Lung (tissue), 12 donors: ENCODE results near the gene TMEM117. TPM values are rescaled to one million over a fixed set of nuclear protein-coding genes. Genes with fewer than 3 reads are reported as not detected.

Experiments
- ATAC-seq: fragments of 200-7000 bp; cut with Tn5 transposase; one replicate; pipeline ENCODE4 v1.9.1; 2020; ENCODE audit warnings: moderate number of reproducible peaks; ENCODE audit not compliant: insufficient read depth, low FRiP score
- DNase-seq, 3 donors: peaks; one replicate each; pipeline ENCODE4 v3.0.0-alpha.2; 2013 to 2017
- H3K27ac ChIP-seq, 2 donors: one replicate each; pipeline ENCODE4 v1.5.1; 2013; ENCODE audit warnings: mild to moderate bottlenecking in 2 of 2, moderate library complexity in 2 of 2, control low read depth in 1 of 2, inconsistent platforms in 1 of 2, low read depth in 1 of 2, low read length in 1 of 2
- H3K27me3 ChIP-seq, 3 donors: one replicate each; pipeline ENCODE4 v1.5.1; 2013; ENCODE audit warnings: low read length in 2 of 3; ENCODE audit not compliant: control insufficient read depth in 3 of 3, insufficient read depth in 3 of 3
- H3K36me3 ChIP-seq, 4 donors: one replicate each; pipeline ENCODE4 v1.5.1; 2013; ENCODE audit warnings: low read length in 4 of 4, mild to moderate bottlenecking in 1 of 4, moderate library complexity in 1 of 4; ENCODE audit not compliant: control insufficient read depth in 4 of 4, insufficient read depth in 4 of 4
- H3K4me1 ChIP-seq, 5 donors: one replicate each; pipeline ENCODE4 v1.5.1; 2013; ENCODE audit warnings: low read length in 5 of 5, mild to moderate bottlenecking in 2 of 5, moderate library complexity in 1 of 5; ENCODE audit not compliant: control insufficient read depth in 5 of 5, insufficient read depth in 5 of 5
- H3K4me3 ChIP-seq: one replicate; pipeline ENCODE4 v1.5.1; 2013; ENCODE audit warnings: mild to moderate bottlenecking, control low read depth, moderate library complexity
- H3K9ac ChIP-seq, 2 donors: one replicate each; pipeline ENCODE4 v1.5.1; 2013; ENCODE audit warnings: low read length in 2 of 2, control low read depth in 1 of 2; ENCODE audit not compliant: insufficient read depth in 1 of 2
- H3K9me3 ChIP-seq, 4 donors: one replicate each; pipeline ENCODE4 v1.5.1; 2013; ENCODE audit warnings: low read length in 3 of 4, mild to moderate bottlenecking in 1 of 4, moderate library complexity in 1 of 4; ENCODE audit not compliant: control insufficient read depth in 4 of 4, insufficient read depth in 3 of 4
- CTCF ChIP-seq: IDR thresholded peaks from 2 replicates; pipeline ENCODE4 v1.5.1; 2012; ENCODE audit warnings: mild to moderate bottlenecking; ENCODE audit errors: control extremely low read depth, extremely low read depth
- WGBS, 2 donors: extraction: QIAGEN DNeasy Blood & Tissue Kit; methylation state at CpG; one replicate each; pipeline ENCODE4 v1.1.7; 2013; 5-methylcytosine and 5-hydroxymethylcytosine counted together
- polyA plus RNA-seq, 2 donors: library from polyadenylated mRNA; stranded (reverse); fragments of 200-250 nt; gene quantifications; one replicate each; pipeline ENCODE4 v1.2.1, GENCODE V29; 2013
- total RNA-seq, 2 donors: library from RNA; depleted of rRNA in 1 of 2; stranded (reverse); fragments of >200 nt in 1 of 2; gene quantifications; one replicate each; pipeline ENCODE4 v1.2.1, GENCODE V29; 2014 to 2021
- donor health status: control.
- donor health status: control.
- donor health status: Bipolar disorder and iron deficiency.
- donor health status: healthy.
- donor health status: DM: yes; HTN: yes; CAD: no.

TMEM117 gene
- total and polyA plus RNA-seq, 4 donors = 1.2 to 6.1 (median 2.3) TPM

- Histone ChIP-seq H3K27me3 (no peaks in the 10 kb centered on the region), H3K36me3 (no peaks in the 10 kb centered on the region), H3K9me3 (no peaks in the 10 kb centered on the region), H3K27ac (no peak overlapping the region), H3K4me3 (no peak overlapping the region), H3K9ac (no peak overlapping the region), H3K4me1 (no peaks in the 10 kb centered on the region)
- no peak for TF ChIP-seq CTCF
- ATAC-seq (no peak), DNase-seq (peak in 2 of 3 donors; percentile 38 to 62)
- 72 to 73% methylated on average over 7 of the region's 7 CpGs for WGBS, 2 donors
Observed at GRCh38 chr12:44317651-44318126, 481.8 kb downstream of the TMEM117 start.

GRCh38 chr12:44331269-44331668 lies 495.4 kb downstream of the TMEM117 start:
- no peak for TF ChIP-seq CTCF

GRCh38 chr12:44334347-44334746 lies 498.5 kb downstream of the TMEM117 start:
- Histone ChIP-seq H3K4me3 (no peak overlapping the region), H3K9me3 (no peaks in the 10 kb centered on the region), H3K27ac (no peak overlapping the region), H3K36me3 (no peaks in the 10 kb centered on the region), H3K4me1 (no peaks in the 10 kb centered on the region), H3K27me3 (no peaks in the 10 kb centered on the region), H3K9ac (no peak overlapping the region)
- no peak for TF ChIP-seq CTCF
- DNase-seq (peak in 1 of 3 donors; percentile 25), ATAC-seq (no peak)
- WGBS, 2 donors = 65 to 71% methylated on average over 5 of the region's 5 CpGs

More at GRCh38 chr12:44331269-44331668, 495.4 kb downstream of the TMEM117 start:
- Histone ChIP-seq H3K9me3 (no peaks in the 10 kb centered on the region), H3K36me3 (no peaks in the 10 kb centered on the region), H3K27me3 (no peaks in the 10 kb centered on the region), H3K4me3 (no peak overlapping the region), H3K4me1 (peaks cover 0 to 3% (median 0%) of the 10 kb centered on the region in 5 donors), H3K27ac (no peak overlapping the region), H3K9ac (no peak overlapping the region)
- ATAC-seq (no peak), DNase-seq (peak in 2 of 3 donors; percentile 25 to 36)

GRCh38 chr12:44335030-44335429 lies 499.1 kb downstream of the TMEM117 start:
- Histone ChIP-seq H3K9me3 (no peaks in the 10 kb centered on the region), H3K9ac (no peak overlapping the region), H3K4me3 (no peak overlapping the region), H3K4me1 (no peaks in the 10 kb centered on the region), H3K36me3 (no peaks in the 10 kb centered on the region), H3K27ac (no peak overlapping the region), H3K27me3 (no peaks in the 10 kb centered on the region)
- ATAC-seq (no peak), DNase-seq (no peak)
- no peak for TF ChIP-seq CTCF
